Measurements from ENCODE around the gene L3MBTL4. TPM values are rescaled to one million over a fixed set of nuclear protein-coding genes. Genes with fewer than 3 reads are reported as not detected.

Gene L3MBTL4
- total RNA-seq, 1 experiment from 2014 or later: 1.4 TPM

DNA sequence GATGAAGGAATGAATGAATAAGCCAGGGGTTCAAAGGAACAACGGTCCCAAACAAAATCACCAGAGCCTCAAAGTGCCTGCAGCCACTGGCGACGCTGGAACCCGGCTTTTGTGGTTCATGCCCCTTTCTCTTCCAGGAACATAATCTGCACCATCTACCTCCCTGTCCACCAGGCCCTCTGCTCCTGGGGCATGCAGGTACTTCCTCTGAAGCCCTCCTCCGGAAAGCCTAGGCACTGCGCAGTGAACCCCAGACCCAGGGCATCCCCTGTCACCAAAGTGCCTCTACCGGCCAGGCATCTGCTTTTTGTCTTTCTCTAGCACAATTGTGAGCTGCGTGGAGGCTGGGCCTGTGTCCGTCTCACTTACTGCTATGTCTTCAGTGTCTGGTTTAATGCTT is 420.8 kb downstream of the L3MBTL4 start (continued):
- TF ChIP-seq, protein P1, sequence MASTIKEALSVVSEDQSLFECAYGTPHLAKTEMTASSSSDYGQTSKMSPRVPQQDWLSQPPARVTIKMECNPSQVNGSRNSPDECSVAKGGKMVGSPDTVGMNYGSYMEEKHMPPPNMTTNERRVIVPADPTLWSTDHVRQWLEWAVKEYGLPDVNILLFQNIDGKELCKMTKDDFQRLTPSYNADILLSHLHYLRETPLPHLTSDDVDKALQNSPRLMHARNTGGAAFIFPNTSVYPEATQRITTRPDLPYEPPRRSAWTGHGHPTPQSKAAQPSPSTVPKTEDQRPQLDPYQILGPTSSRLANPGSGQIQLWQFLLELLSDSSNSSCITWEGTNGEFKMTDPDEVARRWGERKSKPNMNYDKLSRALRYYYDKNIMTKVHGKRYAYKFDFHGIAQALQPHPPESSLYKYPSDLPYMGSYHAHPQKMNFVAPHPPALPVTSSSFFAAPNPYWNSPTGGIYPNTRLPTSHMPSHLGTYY (CRISPR knock-in tag; IDR thresholded peaks at IDR 0.05): no peak
- TF ChIP-seq, protein P2, sequence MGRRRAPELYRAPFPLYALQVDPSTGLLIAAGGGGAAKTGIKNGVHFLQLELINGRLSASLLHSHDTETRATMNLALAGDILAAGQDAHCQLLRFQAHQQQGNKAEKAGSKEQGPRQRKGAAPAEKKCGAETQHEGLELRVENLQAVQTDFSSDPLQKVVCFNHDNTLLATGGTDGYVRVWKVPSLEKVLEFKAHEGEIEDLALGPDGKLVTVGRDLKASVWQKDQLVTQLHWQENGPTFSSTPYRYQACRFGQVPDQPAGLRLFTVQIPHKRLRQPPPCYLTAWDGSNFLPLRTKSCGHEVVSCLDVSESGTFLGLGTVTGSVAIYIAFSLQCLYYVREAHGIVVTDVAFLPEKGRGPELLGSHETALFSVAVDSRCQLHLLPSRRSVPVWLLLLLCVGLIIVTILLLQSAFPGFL (CRISPR knock-in tag; IDR thresholded peaks at IDR 0.05; ENCODE audit: borderline replicate concordance): no peak
- no peak for TF ChIP-seq TCF7 (CRISPR knock-in tag; IDR thresholded peaks at IDR 0.05; ENCODE audit: low read depth)
- TF ChIP-seq, protein P3, sequence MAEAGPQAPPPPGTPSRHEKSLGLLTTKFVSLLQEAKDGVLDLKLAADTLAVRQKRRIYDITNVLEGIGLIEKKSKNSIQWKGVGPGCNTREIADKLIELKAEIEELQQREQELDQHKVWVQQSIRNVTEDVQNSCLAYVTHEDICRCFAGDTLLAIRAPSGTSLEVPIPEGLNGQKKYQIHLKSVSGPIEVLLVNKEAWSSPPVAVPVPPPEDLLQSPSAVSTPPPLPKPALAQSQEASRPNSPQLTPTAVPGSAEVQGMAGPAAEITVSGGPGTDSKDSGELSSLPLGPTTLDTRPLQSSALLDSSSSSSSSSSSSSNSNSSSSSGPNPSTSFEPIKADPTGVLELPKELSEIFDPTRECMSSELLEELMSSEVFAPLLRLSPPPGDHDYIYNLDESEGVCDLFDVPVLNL (CRISPR knock-in tag; IDR thresholded peaks at IDR 0.05; ENCODE audit: borderline replicate concordance, low read depth): no peak
- no peak for TF ChIP-seq ESRRA (CRISPR knock-in tag; IDR thresholded peaks at IDR 0.05; ENCODE audit: borderline replicate concordance)
- TF ChIP-seq NR3C1 (CRISPR knock-in tag; conservative IDR thresholded peaks at IDR 0.05; ENCODE audit: low read depth): no peak
- TF ChIP-seq ZBTB21 (CRISPR knock-in tag; IDR thresholded peaks at IDR 0.05; ENCODE audit: borderline replicate concordance): no peak

DNA sequence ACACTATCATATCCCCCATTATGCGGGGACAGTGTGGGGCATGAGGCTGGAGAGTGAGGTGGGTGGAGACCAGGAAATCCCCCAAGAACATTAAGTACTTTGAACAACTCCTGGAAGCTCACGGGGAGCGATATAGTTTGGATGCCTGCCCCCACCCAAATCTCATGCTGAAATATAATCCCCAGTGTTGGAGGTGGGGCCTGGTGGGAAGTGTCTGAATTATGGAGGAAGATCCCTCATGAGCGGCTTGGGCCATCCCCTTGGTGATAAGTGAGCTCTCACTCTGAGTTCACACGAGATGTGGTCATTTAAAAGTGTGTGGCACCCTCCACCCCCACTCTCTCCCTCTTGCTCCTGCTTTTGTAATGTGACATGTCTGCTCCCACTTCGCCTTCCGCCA is 422.3 kb downstream of the L3MBTL4 start:
- H3K36me3 Mint-ChIP-seq: peaks cover 4% of the 10 kb centered on the region
- no peak overlapping the region for H3K27ac Mint-ChIP-seq
- no peak for DNase-seq (ENCODE audit: low spot score)
- ATAC-seq: no peak
- peaks cover 2% of the 10 kb centered on the region; the same call in 1 of the 2 replicates for H3K27me3 Mint-ChIP-seq (ENCODE audit: low read depth)
- TF ChIP-seq, protein P4, sequence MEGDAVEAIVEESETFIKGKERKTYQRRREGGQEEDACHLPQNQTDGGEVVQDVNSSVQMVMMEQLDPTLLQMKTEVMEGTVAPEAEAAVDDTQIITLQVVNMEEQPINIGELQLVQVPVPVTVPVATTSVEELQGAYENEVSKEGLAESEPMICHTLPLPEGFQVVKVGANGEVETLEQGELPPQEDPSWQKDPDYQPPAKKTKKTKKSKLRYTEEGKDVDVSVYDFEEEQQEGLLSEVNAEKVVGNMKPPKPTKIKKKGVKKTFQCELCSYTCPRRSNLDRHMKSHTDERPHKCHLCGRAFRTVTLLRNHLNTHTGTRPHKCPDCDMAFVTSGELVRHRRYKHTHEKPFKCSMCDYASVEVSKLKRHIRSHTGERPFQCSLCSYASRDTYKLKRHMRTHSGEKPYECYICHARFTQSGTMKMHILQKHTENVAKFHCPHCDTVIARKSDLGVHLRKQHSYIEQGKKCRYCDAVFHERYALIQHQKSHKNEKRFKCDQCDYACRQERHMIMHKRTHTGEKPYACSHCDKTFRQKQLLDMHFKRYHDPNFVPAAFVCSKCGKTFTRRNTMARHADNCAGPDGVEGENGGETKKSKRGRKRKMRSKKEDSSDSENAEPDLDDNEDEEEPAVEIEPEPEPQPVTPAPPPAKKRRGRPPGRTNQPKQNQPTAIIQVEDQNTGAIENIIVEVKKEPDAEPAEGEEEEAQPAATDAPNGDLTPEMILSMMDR (IDR thresholded peaks at IDR 0.05): no peak
- no peak for TF ChIP-seq KAT7 (CRISPR knock-in tag; IDR thresholded peaks at IDR 0.05; ENCODE audit: borderline replicate concordance)
- TF ChIP-seq ZNF671 (CRISPR knock-in tag; IDR thresholded peaks at IDR 0.05): no peak
- ChIA-PET CTCF (no interaction called here), POLR2A (no interaction called here)
- peaks cover 29% of the 10 kb centered on the region for H3K4me1 Mint-ChIP-seq
- H3K4me3 Mint-ChIP-seq: no peak overlapping the region
- peaks cover 13% of the 10 kb centered on the region for H3K9me3 Mint-ChIP-seq

DNA sequence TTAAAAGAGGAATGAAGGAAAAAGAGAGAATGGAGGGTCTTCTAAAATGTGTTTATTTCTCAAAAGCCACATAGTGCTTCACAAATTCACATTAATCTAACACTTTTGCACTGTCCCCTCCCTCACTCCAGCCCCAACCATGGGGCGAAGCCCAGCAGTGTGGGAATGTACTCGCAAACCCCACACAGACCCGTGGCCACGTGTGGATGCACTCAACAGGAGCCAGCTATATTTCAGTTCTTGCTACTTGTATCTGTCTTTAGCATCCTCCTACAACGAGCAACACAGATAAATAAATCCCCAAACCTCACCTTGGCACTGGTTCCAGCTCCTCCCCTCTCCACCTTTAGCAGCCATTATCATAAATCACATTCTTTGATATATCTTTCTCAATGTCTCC is 427.5 kb downstream of the L3MBTL4 start:
- CTCF ChIA-PET: interaction anchor here (1.9 kb wide), 1 partner anchor 97 kb away, joined by 5 read pairs; no protein-coding TSS in a partner anchor
- POLR2A ChIA-PET: no interaction called here
- H3K4me1 Mint-ChIP-seq: peaks cover 13% of the 10 kb centered on the region
- H3K36me3 Mint-ChIP-seq: no peaks in the 10 kb centered on the region
- ATAC-seq (no peak), DNase-seq (ENCODE audit: low spot score) (no peak)
- no peaks in the 10 kb centered on the region for H3K27me3 Mint-ChIP-seq (ENCODE audit: low read depth)
- peaks cover 6% of the 10 kb centered on the region for H3K9me3 Mint-ChIP-seq
- H3K4me3 Mint-ChIP-seq: no peak overlapping the region
- H3K27ac Mint-ChIP-seq: no peak overlapping the region
- TF ChIP-seq FOXJ3 (CRISPR knock-in tag; IDR thresholded peaks at IDR 0.05; ENCODE audit: borderline replicate concordance): no peak
- TF ChIP-seq, protein P5, sequence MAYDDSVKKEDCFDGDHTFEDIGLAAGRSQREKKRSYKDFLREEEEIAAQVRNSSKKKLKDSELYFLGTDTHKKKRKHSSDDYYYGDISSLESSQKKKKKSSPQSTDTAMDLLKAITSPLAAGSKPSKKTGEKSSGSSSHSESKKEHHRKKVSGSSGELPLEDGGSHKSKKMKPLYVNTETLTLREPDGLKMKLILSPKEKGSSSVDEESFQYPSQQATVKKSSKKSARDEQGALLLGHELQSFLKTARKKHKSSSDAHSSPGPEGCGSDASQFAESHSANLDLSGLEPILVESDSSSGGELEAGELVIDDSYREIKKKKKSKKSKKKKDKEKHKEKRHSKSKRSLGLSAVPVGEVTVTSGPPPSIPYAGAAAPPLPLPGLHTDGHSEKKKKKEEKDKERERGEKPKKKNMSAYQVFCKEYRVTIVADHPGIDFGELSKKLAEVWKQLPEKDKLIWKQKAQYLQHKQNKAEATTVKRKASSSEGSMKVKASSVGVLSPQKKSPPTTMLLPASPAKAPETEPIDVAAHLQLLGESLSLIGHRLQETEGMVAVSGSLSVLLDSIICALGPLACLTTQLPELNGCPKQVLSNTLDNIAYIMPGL (CRISPR knock-in tag; IDR thresholded peaks at IDR 0.05): no peak
- TF ChIP-seq FOXK1 (CRISPR knock-in tag; IDR thresholded peaks at IDR 0.05): no peak
- TF ChIP-seq SOX15 (CRISPR knock-in tag; IDR thresholded peaks at IDR 0.05): no peak

Data from WTC11 (cell line).